HEK293 (cell line): ENCODE measurements around the gene NFE2L2.
A peak's percentile ranks its signal among the peaks of the same experiment; 100 is the strongest.

Experiments used
- CTCF ChIA-PET: fragments of 350-600 bp; formaldehyde crosslinking; extraction: SDS; loops from one replicate; lab custom pipeline; 2021; ENCODE audit warnings: antibody characterized with exemption; lab: Yijun Ruan, JAX
- POLR2A ChIA-PET: fragments of 300-600 bp; formaldehyde crosslinking; extraction: SDS; loops from one replicate; lab custom pipeline; 2020; ENCODE audit warnings: antibody characterized with exemption, inconsistent platforms; lab: Yijun Ruan, JAX
- H3K27ac ChIP-seq: fragments of 200-500 bp; sonication (Bioruptor generic); 2 replicates; pipeline ENCODE4 v1.5.1; 2014; ENCODE audit warnings: low read depth, low read length, control low read depth, inconsistent platforms; ENCODE audit errors: extremely low read depth
- H3K36me3 ChIP-seq, 2 experiments: fragments of 200-500 bp in 1 of 2; sonication (Bioruptor generic) in 1 of 2; 1 replicate in 1 of 2; 2 replicates in 1 of 2; pipeline ENCODE4 v1.5.1; 2014 to 2017; ENCODE audit warnings: inconsistent platforms in 2 of 2, low read length in 2 of 2; ENCODE audit not compliant: control insufficient read depth in 2 of 2, insufficient read depth in 1 of 2
- H3K4me1 ChIP-seq: fragments of 200-500 bp; sonication (Bioruptor generic); 2 replicates; pipeline ENCODE4 v1.5.1; 2014; ENCODE audit warnings: mild to moderate bottlenecking, low read length, inconsistent platforms; ENCODE audit not compliant: control insufficient read depth, insufficient read depth
- H3K4me3 ChIP-seq: 2 replicates; pipeline ENCODE4 v1.5.1; 2011; ENCODE audit warnings: low read depth, mild to moderate bottlenecking, control low read depth, low read length, moderate library complexity
- H3K9me3 ChIP-seq: fragments of 200-500 bp; sonication (Bioruptor generic); 2 replicates; pipeline ENCODE4 v1.5.1; 2014; ENCODE audit warnings: low read depth, low read length, inconsistent platforms; ENCODE audit not compliant: control insufficient read depth, insufficient read depth
- KLF10 ChIP-seq: fragments of 450-650 bp; IDR thresholded peaks from 2 replicates; pipeline ENCODE4 v1.5.1; 2018; ENCODE audit warnings: missing biosample characterization, mild to moderate bottlenecking, missing genetic modification characterization
- KLF7 ChIP-seq: fragments of 450-650 bp; formaldehyde crosslinking; IDR thresholded peaks from 2 replicates; pipeline ENCODE4 v1.5.1; 2016; ENCODE audit warnings: missing biosample characterization, missing genetic modification characterization, borderline replicate concordance
- OVOL3 ChIP-seq: fragments of 450-650 bp; formaldehyde crosslinking; IDR thresholded peaks from 2 replicates; pipeline ENCODE4 v1.5.1; 2016; ENCODE audit warnings: missing biosample characterization, missing genetic modification characterization
- REPIN1 ChIP-seq: fragments of 450-650 bp; formaldehyde crosslinking; IDR thresholded peaks from 2 replicates; pipeline ENCODE4 v1.5.1; 2017; ENCODE audit warnings: missing biosample characterization, missing genetic modification characterization, low read depth
- SETDB1 ChIP-seq: IDR thresholded peaks from one replicate; pipeline ENCODE4 v1.6.1; 2017; ENCODE audit warnings: mild to moderate bottlenecking, low read length, moderate library complexity, mixed read lengths; ENCODE audit not compliant: insufficient read length
- YY1 ChIP-seq: fragments of 450-650 bp; formaldehyde crosslinking; IDR thresholded peaks from 2 replicates; pipeline ENCODE4 v1.5.1; 2018; ENCODE audit warnings: missing biosample characterization, missing genetic modification characterization
- ZNF155 ChIP-seq: fragments of 450-650 bp; formaldehyde crosslinking; IDR thresholded peaks from 2 replicates; pipeline ENCODE4 v1.5.1; 2016; ENCODE audit warnings: missing biosample characterization, missing genetic modification characterization
- ZNF211 ChIP-seq: fragments of 450-650 bp; formaldehyde crosslinking; IDR thresholded peaks from 2 replicates; pipeline ENCODE4 v1.5.1; 2016; ENCODE audit warnings: low read depth, missing biosample characterization, missing genetic modification characterization
- ZNF24 ChIP-seq: fragments of 450-650 bp; formaldehyde crosslinking; IDR thresholded peaks from 2 replicates; pipeline ENCODE4 v1.5.1; 2016; ENCODE audit warnings: missing biosample characterization, missing genetic modification characterization
- ZNF302 ChIP-seq: fragments of 450-650 bp; formaldehyde crosslinking; IDR thresholded peaks from 2 replicates; pipeline ENCODE4 v1.5.1; 2016; ENCODE audit warnings: missing biosample characterization, missing genetic modification characterization, low read depth
- ZNF311 ChIP-seq: fragments of 450-650 bp; formaldehyde crosslinking; IDR thresholded peaks from 2 replicates; pipeline ENCODE4 v1.5.1; 2017; ENCODE audit warnings: missing biosample characterization, missing genetic modification characterization, borderline replicate concordance
- ZNF366 ChIP-seq: fragments of 450-650 bp; formaldehyde crosslinking; conservative IDR thresholded peaks from 2 replicates; pipeline ENCODE4 v1.5.1; 2016; ENCODE audit warnings: missing biosample characterization, missing genetic modification characterization
- ZNF394 ChIP-seq: fragments of 450-650 bp; formaldehyde crosslinking; IDR thresholded peaks from 2 replicates; pipeline ENCODE4 v1.5.1; 2016; ENCODE audit warnings: missing biosample characterization, missing genetic modification characterization, mild to moderate bottlenecking, moderate library complexity, borderline replicate concordance
- ZNF514 ChIP-seq: fragments of 450-650 bp; formaldehyde crosslinking; IDR thresholded peaks from 2 replicates; pipeline ENCODE4 v1.5.1; 2016; ENCODE audit warnings: missing biosample characterization, missing genetic modification characterization
- ZNF596 ChIP-seq: fragments of 450-650 bp; IDR thresholded peaks from 2 replicates; pipeline ENCODE4 v1.5.0; 2018; ENCODE audit warnings: missing biosample characterization, mild to moderate bottlenecking, missing genetic modification characterization, moderate library complexity
- ZNF600 ChIP-seq: fragments of 450-650 bp; formaldehyde crosslinking; IDR thresholded peaks from 2 replicates; pipeline ENCODE4 v1.5.1; 2016; ENCODE audit warnings: missing biosample characterization, missing genetic modification characterization
- ZNF654 ChIP-seq: fragments of 450-650 bp; formaldehyde crosslinking; IDR thresholded peaks from 2 replicates; pipeline ENCODE4 v1.5.1; 2016; ENCODE audit warnings: low read depth, missing biosample characterization, missing genetic modification characterization
- ZNF707 ChIP-seq: fragments of 450-650 bp; formaldehyde crosslinking; IDR thresholded peaks from 2 replicates; pipeline ENCODE4 v1.5.1; 2016; ENCODE audit warnings: missing biosample characterization, missing genetic modification characterization
- TF ChIP-seq, protein P1 (sequence below): fragments of 450-650 bp; formaldehyde crosslinking; IDR thresholded peaks from 2 replicates; pipeline ENCODE4 v1.5.1; 2016; ENCODE audit warnings: missing biosample characterization, missing genetic modification characterization
- TF ChIP-seq, protein P2 (sequence below): fragments of 450-650 bp; formaldehyde crosslinking; IDR thresholded peaks from 2 replicates; pipeline ENCODE4 v1.5.1; 2016; ENCODE audit warnings: missing biosample characterization, missing genetic modification characterization, borderline replicate concordance
- TF ChIP-seq, protein P3 (sequence below): fragments of 450-650 bp; formaldehyde crosslinking; IDR thresholded peaks from 2 replicates; pipeline ENCODE4 v1.5.1; 2016; ENCODE audit warnings: missing biosample characterization, missing genetic modification characterization
- TF ChIP-seq, protein P4 (sequence below): fragments of 450-650 bp; formaldehyde crosslinking; IDR thresholded peaks from 2 replicates; pipeline ENCODE4 v1.5.1; 2016; ENCODE audit warnings: missing biosample characterization, missing genetic modification characterization
- TF ChIP-seq, protein P5 (sequence below): IDR thresholded peaks from 2 replicates; pipeline ENCODE4 v1.6.1; 2011; ENCODE audit warnings: mild to moderate bottlenecking, low read depth, low read length, borderline replicate concordance

Gene NFE2L2

DNA sequence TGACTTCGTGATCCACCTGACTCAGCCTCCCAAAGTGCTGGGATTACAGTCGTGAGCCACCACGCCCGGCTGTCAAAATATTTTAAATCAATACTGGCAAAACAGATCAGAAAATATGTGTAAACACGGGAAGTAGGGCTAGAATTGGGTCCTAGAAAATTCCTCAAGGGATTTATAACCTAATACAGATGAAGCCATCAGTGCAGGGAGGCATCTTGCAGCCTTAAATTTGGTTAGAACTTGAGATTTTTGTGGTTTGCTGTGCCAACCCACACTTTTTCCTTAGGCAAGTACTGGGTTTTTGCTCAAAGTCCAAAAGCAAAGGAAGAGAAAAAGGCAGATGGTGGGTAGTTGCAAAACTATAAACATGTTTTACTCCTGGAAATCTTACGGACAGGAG lies 33.7 kb upstream of the NFE2L2 start (continued):
- TF ChIP-seq REPIN1 (tag by site-specific recombination) (no peak), ZNF394 (no peak), ZNF24 (no peak), ZNF302 (tag by site-specific recombination) (no peak), KLF10 (tag by site-specific recombination) (no peak), SETDB1 (no peak), ZNF600 (tag by site-specific recombination) (no peak)

DNA sequence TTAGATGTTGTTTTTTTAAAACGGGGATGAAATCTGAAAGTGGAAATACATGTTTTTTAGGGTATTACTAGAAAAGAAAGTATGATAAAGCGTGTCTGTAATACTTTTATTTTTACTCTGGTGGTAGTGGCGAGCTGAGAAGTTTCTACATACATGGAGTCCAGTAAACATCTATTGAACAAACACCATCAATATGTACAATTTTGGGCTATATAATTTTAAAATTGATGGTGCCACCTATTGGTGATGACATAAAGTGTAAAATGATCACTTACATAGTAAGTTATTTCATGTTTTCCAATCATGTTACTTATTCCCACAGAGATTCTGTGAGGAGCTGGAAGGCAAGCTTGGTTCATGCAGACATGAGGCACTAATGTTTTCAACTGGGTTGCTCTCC lies 31.5 kb upstream of the NFE2L2 start:
- Histone ChIP-seq H3K9me3 (no peaks in the 10 kb centered on the region), H3K27ac (no peak overlapping the region), H3K4me3 (no peak overlapping the region), H3K4me1 (no peaks in the 10 kb centered on the region), H3K36me3 (no peaks in the 10 kb centered on the region)
- CTCF ChIA-PET, result interaction anchor here (0.6 to 5.8 kb wide), 14 partner anchors 11 to 131 kb away, joined by 3 to 37 read pairs (median 3); partner anchors contain the start of genes AGPS and NFE2L2
- POLR2A ChIA-PET, result interaction anchor here (1.3 to 1.4 kb wide), 2 partner anchors 31 to 32 kb away, joined by 3 to 4 read pairs; partner anchors contain the start of gene NFE2L2
- TF ChIP-seq, protein P1, sequence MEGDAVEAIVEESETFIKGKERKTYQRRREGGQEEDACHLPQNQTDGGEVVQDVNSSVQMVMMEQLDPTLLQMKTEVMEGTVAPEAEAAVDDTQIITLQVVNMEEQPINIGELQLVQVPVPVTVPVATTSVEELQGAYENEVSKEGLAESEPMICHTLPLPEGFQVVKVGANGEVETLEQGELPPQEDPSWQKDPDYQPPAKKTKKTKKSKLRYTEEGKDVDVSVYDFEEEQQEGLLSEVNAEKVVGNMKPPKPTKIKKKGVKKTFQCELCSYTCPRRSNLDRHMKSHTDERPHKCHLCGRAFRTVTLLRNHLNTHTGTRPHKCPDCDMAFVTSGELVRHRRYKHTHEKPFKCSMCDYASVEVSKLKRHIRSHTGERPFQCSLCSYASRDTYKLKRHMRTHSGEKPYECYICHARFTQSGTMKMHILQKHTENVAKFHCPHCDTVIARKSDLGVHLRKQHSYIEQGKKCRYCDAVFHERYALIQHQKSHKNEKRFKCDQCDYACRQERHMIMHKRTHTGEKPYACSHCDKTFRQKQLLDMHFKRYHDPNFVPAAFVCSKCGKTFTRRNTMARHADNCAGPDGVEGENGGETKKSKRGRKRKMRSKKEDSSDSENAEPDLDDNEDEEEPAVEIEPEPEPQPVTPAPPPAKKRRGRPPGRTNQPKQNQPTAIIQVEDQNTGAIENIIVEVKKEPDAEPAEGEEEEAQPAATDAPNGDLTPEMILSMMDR (tag by site-specific recombination), result no peak
- no peak for TF ChIP-seq YY1 (tag by site-specific recombination)
- TF ChIP-seq ZNF155 (tag by site-specific recombination), result no peak
- peak; percentile 22; the same call in 1 of the 2 replicates for TF ChIP-seq ZNF654 (tag by site-specific recombination)
- no peak for TF ChIP-seq ZNF302 (tag by site-specific recombination)
- TF ChIP-seq ZNF596 (tag by site-specific recombination), result no peak

DNA sequence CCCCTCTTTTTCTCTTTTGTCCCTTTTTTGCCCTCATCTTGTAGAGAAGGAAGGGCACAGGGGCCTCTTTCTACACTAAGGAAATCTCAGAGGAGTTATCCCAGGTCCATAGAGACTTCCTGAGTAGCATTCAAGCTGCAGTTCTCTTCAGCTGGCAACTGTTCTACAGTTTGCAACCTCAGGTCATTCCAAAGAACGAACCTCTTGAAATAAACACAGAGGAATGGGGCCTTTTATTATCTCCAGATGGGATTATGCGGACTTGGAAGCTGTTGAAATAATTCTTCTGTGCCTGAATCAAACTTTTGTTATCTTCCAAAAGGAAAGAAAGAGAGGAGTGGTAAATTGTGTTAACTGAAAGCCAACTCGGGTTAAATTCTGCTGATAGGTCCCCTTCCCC lies 31.0 kb upstream of the NFE2L2 start:
- TF ChIP-seq ZNF211 (tag by site-specific recombination) (no peak), ZNF514 (tag by site-specific recombination) (no peak), ZNF311 (tag by site-specific recombination) (no peak), OVOL3 (tag by site-specific recombination) (no peak), KLF7 (no peak), ZNF366 (tag by site-specific recombination) (no peak), ZNF707 (tag by site-specific recombination) (no peak)
- TF ChIP-seq, protein P2, sequence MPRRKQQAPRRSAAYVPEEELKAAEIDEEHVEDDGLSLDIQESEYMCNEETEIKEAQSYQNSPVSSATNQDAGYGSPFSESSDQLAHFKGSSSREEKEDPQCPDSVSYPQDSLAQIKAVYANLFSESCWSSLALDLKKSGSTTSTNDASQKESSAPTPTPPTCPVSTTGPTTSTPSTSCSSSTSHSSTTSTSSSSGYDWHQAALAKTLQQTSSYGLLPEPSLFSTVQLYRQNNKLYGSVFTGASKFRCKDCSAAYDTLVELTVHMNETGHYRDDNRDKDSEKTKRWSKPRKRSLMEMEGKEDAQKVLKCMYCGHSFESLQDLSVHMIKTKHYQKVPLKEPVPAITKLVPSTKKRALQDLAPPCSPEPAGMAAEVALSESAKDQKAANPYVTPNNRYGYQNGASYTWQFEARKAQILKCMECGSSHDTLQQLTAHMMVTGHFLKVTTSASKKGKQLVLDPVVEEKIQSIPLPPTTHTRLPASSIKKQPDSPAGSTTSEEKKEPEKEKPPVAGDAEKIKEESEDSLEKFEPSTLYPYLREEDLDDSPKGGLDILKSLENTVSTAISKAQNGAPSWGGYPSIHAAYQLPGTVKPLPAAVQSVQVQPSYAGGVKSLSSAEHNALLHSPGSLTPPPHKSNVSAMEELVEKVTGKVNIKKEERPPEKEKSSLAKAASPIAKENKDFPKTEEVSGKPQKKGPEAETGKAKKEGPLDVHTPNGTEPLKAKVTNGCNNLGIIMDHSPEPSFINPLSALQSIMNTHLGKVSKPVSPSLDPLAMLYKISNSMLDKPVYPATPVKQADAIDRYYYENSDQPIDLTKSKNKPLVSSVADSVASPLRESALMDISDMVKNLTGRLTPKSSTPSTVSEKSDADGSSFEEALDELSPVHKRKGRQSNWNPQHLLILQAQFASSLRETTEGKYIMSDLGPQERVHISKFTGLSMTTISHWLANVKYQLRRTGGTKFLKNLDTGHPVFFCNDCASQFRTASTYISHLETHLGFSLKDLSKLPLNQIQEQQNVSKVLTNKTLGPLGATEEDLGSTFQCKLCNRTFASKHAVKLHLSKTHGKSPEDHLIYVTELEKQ (tag by site-specific recombination), result no peak
- TF ChIP-seq, protein P3, sequence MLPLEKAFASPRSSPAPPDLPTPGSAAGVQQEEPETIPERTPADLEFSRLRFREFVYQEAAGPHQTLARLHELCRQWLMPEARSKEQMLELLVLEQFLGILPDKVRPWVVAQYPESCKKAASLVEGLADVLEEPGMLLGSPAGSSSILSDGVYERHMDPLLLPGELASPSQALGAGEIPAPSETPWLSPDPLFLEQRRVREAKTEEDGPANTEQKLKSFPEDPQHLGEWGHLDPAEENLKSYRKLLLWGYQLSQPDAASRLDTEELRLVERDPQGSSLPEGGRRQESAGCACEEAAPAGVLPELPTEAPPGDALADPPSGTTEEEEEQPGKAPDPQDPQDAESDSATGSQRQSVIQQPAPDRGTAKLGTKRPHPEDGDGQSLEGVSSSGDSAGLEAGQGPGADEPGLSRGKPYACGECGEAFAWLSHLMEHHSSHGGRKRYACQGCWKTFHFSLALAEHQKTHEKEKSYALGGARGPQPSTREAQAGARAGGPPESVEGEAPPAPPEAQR, result no peak
- TF ChIP-seq, protein P4, sequence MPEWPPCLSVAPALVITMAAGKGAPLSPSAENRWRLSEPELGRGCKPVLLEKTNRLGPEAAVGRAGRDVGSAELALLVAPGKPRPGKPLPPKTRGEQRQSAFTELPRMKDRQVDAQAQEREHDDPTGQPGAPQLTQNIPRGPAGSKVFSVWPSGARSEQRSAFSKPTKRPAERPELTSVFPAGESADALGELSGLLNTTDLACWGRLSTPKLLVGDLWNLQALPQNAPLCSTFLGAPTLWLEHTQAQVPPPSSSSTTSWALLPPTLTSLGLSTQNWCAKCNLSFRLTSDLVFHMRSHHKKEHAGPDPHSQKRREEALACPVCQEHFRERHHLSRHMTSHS (tag by site-specific recombination), result no peak
- TF ChIP-seq, protein P5, sequence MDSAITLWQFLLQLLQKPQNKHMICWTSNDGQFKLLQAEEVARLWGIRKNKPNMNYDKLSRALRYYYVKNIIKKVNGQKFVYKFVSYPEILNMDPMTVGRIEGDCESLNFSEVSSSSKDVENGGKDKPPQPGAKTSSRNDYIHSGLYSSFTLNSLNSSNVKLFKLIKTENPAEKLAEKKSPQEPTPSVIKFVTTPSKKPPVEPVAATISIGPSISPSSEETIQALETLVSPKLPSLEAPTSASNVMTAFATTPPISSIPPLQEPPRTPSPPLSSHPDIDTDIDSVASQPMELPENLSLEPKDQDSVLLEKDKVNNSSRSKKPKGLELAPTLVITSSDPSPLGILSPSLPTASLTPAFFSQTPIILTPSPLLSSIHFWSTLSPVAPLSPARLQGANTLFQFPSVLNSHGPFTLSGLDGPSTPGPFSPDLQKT, result no peak
- ChIA-PET CTCF (interaction anchor here (0.6 to 5.8 kb wide), 11 partner anchors 11 to 130 kb away, joined by 3 to 37 read pairs (median 4); partner anchors contain the start of genes AGPS and NFE2L2), POLR2A (interaction anchor here (1.3 to 1.4 kb wide), 2 partner anchors 30 to 31 kb away, joined by 3 to 4 read pairs; partner anchors contain the start of gene NFE2L2)
- no peaks in the 10 kb centered on the region for H3K9me3 ChIP-seq
- no peaks in the 10 kb centered on the region for H3K36me3 ChIP-seq
- H3K4me3 ChIP-seq, result no peak overlapping the region
- no peak overlapping the region for H3K27ac ChIP-seq
- H3K4me1 ChIP-seq, result no peaks in the 10 kb centered on the region
